GM21786 (cell line): Measurements from ENCODE around the gene ERG.

Source experiments
- ATAC-seq: cut with Tn5 transposase; IDR thresholded peaks from one replicate; pipeline ENCODE4 v1.9.1; 2021; ENCODE audit not compliant: unreplicated experiment

The ERG gene

DNA sequence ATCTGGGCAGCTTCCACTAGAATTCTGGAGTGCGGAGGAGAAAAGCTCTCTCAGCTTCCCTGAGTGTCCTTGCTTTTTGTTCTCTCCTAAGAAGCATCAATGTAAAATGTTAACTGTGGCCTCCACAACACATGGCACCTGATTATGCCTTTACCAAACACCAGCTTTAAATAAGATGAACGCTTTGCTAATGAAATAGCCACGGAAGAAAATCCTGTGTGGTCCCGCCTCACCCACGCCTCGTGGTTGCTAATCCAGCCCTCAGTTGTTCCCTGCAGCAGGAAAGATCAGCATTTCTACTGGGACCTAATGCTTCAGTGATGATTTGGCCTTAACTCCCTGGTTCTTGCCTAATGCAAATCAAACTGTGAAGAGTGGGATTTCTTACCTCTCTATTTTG is 1.8 kb upstream of the ERG start:
- ATAC-seq: no peak

DNA sequence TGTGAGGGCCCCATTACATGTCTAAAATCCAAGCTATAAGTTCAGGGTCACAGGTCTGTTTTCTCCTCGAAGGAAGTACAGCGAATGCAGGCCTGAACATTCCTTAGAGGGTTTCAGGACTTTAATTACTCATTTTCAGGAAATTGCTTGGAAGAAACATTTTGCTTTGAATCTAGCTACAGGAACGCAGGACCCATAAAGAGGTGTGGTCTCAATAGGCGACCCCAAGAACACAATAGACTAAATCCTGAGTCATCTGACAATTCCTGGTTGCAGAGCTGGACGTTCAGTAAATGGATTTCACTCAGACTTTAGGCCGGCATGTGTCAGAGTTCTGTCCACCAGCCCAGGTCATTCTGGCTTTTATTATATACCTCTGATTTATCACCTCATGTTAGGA is 1.0 kb upstream of the ERG start:
- ATAC-seq: no peak

DNA sequence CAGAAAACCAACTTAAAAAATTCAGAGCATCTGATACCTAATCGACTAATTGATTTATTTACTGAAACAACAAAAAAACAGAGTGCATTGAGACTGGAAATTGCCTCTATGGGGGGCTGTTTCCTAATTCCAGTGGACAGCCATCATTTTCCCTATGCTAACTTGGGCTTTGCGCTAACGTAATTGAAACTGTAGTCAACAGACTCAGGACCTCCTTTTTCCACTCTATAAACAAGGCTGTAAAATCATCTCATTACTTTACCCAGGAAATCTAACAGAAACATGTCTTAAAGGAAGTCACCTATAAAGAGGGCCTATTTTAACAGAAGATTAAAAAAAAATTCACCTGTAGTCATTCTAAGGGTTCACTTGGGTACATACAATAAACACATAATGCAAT is 2.1 kb downstream of the ERG start:
- ATAC-seq: no peak

DNA sequence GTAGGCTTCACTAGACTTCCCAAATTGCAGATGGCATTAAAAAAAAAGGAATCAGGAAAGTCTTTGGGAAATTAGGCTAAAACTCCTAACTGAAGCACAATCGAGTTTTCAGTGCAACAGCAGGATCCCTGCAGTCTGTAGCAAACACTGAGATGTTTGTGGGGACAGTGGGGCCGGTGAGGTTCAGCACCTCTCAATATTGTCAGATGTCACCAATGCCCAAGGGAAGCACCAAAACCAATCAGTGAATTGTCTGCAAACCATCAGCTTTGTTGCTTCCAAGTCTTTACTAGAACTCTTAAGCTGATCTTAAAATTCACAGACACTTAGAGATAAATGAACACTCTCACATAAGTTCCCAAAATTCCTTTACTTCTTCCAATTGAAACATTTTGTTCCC is 2.6 kb downstream of the ERG start:
- no peak for ATAC-seq

DNA sequence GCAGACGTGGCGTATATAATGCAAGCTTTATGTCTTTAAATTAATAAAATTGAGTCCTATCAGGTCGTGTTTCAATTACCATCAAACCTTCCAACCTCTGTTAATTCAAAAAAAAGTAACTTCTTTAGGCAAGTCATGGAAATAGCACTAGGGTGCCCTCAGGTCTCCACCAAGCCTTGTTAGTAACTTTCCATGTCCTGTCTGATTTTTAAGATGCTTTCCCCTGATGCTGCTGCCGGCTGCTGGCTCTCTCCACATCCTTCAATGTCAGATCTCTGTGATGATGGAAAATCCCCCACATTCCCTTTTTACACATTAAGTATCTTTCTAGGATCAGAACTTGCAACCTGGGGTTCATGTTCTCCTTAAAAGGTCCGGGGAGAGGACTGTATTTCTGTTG is 3.0 kb downstream of the ERG start:
- ATAC-seq: no peak

DNA sequence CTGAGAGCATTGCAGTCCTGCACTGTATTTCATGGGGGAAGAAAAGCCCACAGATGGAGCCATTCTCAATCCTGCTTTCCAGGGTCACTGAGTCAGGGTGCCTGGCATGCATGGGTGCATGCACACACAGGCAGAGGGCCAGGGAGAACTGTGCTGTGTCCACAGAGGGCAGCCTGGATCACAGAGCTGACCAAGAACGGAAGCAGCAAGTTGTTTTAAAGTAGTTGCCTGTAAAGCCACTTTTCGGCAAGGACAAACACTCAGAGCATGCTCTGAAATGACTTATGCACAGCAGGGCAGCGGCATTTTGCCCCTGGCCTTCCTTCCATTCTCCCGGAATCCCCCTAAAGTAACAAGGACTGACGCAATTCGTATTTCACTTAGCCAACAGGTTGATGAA is 3.6 kb downstream of the ERG start:
- ATAC-seq: no peak

DNA sequence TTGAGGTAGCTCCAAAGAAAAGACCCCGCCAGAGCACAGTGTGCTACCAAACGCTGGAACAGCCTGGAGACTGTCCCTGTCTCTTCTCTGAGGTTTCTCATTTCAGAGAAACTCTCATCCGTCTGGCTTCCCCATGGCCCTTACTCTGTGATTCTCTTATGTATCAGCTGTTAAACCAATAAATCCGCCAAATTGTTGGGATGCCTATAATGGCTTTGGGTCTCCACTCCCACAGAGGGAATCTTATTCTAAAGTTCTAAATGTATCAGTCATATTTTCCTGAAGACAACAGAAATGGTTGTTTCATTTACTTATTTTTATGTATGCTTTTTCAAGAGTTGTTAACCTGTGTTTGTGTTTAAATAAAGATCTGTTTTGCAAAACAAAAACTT is 4.0 kb downstream of the ERG start:
- no peak for ATAC-seq

DNA sequence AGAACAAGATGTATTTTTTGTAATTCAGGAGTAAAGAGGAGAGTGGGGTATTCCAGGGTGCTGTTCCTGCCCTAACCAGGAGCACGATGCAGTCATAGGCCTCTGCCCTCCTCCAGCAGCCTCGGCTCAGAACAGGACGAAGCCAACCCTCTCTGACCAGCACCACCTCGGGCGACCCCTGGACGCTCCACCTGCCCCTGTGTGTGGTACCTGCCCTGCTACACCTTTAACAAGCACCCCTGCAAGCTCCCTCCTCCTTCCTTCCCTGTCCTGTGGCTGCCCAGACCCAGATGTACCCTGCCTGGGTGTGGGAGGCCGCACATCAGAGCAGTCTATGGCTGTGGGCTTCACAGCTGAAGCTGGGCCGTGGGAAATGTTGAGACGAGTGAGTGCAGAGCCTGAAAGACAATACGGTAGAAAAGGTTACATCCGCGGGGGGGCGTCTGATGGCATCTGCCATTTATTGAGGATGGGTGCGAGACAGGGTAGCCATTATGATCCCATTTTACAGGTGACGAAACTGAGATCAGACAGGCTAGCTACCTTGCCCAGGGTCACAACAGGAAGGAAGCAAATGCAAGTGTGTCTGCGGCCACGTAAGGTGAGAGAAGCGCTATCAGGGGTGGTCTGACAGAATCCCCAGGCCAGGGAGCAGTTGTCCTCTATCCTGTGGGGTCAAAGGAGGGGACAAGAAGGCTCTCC is 4.6 kb downstream of the ERG start:
- ATAC-seq: no peak

DNA sequence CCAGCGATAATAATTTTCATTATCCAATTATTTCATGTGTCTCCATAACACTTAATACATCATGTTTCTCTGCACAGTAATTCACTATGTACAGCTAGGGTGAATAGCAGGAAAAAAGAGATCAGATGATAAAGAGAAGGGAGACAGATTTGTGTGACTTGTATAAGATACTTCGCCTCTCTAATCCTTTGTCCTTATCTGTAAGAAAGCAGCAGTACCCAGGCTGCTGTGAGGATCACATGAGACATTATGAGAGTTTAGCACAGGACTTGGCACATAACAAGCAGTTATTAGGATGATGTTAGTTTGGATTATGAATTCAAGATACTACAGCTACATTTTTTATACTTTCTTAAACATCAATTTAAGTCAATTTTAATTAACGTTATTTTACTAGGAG is 6.3 kb downstream of the ERG start:
- no peak for ATAC-seq

DNA sequence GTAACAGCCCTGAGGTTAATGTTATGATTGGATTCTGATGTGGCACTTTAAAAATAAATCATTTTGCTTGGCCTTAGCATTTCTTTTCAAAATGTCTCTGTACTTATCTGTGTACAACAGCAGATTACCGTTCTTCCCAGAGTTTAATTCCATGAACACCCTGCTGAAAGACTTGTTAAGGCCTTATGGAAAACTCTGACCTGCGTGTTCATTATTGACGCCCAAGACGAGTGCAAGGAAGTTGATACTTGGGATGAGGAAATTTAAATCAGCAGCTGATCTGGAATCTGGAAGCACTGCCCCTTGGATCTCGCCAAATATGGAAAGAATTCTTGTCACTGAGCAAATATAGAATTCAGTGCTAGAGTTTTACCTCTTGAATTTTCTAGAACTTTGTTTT is 6.7 kb downstream of the ERG start:
- no peak for ATAC-seq

DNA sequence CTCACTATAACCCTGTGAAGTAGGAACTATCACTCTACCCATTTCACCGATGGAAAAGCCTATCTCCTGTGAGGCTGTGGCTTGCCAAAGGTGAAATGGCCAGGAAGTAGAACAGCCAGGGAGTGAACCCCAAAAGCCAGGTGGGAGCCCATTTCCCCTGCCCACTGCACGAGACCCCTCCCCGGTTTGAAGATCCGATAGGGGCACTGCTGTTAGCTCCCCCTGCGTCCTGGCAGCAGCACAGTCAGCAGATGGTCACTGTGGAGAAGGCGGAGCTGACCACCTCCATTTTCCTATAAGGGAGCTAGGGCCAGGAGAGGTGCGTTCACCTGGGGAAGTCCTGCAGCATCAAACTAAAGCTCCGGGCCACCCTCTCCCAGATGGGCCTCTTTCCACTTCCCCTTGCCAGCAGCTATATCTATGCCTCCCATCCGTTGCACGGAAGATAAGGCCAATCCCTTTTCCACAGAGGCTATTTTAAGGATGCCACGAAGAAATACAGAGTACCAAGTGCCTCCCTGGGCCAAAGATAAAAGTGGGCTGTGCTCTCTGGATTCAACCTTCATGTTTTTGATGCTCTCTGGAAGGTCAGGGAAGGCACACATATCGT is 7.8 kb downstream of the ERG start:
- ATAC-seq: no peak

DNA sequence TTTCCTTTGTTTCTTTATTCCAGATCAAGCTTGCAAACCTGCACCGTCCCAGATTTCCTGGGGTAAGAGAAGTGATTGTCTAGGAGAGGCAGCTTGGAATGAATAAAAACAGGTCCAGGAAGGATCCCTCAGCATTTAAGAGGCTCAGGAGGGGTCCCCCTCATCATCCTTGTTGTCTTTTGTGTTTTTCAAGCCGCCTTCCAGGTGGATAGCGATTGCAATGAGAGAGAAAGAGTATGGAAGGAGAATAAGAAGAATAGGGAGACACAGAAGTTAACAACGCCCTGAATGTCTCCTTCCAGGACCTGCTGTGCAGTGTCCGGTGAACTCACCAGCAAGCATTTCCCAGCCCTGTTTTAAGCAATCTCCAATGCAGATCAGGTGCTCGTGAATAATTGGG is 8.5 kb downstream of the ERG start:
- no peak for ATAC-seq

DNA sequence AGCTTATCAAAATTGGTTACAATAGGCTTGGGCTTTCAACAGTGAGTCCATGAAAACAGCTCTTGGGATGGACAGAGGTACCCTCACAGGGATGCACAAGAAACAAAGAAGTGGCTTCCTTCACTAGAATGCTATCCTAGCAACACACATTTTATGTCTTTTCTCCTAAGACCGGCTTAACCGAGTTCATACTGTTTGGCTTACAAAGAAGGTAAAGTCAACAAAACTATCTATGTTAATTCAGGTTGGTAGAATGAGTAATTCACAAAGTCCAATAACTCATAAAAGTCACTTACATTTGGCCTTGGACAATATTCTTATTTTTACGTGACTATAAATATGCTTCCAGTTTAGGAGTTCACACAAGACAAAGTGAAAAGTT is 9.0 kb downstream of the ERG start:
- no peak for ATAC-seq

DNA sequence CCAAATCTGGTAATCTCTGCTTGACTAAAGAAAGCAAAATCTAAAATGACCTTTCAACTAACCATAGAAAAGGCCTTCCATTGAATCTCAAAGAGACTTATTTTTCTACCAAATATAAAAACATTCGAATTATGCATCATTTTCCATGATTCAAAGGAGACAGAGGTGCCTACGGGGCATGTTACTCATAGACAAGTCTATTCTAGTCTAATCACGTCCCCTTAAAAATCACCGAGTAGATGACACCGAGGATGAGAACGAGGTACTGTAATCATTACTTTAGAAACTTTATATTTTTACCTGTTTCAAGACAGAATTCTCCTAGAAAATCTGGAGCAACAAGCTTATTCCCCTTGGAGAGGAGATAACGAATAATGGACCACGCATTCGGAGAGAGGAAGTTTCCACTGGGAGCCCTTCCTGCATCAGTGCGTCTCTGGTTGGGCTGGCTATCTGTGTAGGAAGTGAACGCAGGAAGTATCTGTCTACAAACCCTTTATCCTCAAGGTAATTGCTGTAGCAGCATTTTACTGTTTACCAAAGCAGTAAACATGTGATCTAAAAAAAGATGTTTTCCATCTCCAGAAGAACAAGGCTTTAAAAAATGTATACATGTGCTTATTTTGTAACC is 9.5 kb downstream of the ERG start:
- no peak for ATAC-seq

DNA sequence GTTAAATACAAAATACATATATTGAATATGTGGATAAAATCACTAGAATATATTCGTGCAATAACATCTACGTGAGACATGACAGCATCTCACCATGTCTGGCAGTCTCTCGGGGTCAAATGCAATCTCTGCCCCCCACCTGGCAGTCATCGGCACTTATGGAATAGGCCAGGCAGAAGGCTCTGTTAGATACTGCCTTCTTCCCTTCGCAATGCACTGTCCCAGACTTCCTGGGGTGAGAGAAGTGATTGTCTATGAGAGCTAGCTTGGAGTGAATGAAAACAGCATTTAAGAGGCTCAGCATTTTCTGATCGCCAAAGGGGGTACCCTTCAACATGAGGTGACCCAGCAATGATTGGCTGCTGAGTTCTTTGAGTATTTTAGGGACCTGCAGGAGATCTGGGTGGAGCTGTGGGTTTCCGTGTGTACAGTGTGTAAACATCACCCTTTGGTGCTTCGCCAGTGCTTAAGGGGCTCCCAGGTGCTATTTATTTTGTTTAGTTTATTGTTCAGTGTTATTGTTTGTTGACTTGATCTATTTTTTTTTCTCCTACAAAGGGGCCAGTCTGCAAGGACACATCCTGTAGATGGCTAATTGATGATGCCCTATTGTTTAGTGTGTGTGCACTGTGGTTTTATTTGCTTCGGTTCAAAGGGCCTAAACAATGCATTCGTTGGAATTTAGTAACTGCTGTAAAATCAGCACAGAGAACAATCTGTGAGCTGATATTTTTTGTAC is 10.2 kb downstream of the ERG start:
- ATAC-seq: no peak

DNA sequence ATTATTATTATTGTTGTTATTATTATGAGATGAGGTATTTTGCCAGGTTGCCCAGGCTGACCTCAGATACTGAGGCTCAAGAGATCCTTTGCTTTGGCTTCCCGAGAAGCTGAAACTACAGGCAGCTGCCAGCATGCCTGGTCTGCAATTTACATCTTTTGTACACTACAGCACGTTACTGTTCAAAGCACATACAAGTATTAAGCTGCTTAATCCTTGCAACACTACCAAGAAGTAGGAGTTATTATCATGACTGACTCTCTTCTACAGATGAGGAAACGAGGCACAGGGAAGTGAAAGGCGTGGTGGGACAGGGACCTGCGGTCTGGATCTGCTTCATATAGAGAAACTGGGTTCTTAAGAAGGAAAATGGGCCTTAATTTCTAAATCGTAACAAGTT is 11.6 kb downstream of the ERG start:
- ATAC-seq: no peak

DNA sequence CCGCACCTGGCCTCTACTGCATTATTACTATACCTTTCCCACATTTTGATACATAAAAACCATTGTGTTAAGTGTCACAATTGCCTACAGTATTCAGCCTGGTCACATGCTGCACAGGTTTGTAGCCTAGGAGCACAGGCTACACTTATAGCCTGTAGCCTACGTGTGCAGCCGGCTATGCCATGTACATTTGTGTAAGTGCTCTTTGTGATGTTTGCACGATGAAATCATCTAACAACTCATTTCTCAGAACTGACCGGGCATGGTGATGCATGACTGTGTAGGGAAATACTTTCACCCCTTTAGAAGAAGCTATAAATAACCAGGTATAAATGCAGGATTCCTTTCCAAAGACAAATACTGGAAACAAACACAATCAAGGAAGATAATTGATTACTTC is 12.1 kb downstream of the ERG start:
- no peak for ATAC-seq

DNA sequence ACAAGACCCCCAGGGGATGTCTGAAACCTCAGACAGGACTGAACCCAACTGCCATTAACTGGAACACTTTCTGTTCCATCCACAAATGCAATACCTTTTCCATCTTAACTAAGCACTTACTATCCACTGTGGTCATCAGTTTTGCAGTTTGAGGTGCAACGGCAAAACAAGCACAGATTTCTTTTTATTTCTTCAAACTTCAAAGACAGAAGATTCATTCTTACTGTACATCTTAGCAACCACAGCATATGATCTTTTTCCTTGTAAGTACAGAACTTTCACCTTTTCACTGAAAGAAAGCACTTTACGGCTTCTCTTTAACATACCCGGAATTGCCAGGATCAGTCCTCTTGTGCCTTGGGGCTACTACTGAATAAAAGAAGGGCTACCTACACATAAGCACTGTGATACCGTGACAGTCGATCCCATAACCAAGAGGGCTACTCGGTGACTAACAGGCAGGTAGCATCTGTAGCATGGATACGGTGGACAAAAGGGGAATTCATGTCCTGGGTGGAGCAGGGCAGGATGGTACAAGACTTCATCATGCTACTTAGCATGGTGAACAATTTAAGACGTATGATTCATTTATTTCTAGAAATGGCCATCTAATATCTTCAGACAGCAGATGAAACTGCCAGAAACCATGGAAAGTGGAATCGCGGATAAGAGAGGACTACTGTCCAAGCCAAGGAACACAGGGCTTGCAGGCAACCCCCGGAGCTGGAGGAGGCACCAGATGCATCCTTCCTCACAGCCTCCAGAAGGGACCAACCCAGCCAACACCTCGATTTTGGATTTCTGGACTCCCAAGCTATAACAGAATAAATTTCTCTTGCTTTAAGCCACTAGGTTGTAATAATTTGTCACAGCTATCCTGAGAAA is 18.4 kb downstream of the ERG start:
- no peak for ATAC-seq

DNA sequence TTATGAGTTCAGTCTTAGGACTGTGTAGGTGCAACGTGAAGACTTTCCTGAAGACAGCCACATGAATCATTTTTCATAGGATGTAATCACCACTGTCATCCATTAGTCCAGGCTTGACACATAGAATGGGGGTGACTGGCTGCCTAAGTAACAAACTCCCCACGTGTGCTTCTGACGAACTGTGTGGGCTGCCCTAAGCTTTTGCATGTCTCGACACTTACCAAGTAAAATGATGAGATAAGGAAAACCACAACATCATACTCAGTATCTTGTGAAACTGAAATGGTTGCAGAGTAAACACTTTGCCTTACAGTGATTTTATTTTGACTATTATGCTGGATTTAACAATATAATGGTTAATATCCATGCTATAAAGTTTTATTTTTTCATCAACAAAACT is 19.5 kb downstream of the ERG start:
- no peak for ATAC-seq

DNA sequence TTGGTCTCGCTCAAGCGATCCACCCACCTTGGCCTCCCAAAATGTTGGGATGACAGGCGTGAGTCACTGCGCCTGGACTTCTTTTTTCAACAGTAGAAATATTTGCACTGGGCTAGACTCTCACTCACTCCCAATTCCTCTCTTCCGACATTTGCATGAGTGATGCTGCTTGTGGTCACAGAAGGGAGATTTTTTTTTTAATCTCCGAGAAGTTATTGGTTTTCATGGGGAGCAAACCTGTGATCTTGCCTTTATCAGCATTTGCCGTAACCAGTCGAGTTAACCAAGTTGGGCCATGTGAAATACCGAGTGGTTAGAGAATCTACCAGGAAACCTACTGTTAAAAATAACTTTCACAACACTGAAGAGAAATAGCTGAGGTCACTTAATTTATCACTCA is 21.1 kb downstream of the ERG start:
- no peak for ATAC-seq

DNA sequence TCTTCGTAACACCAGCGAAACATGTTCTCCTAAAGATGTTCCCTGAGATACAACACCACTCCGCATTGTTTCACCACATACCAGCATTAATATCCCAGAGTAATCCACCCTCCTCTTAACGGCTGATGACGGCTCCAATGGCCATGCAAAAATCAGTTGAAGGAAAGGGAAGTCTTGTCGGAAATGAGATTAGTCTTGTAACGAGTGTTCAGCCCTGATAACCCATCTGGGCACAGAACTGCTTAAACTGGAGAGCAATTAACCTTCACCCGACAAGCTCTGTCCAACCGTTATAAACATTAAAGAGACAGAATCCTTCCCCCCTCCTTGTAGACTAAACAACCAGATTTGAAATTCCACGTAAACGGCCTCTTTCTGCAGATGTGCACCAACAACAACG is 21.9 kb downstream of the ERG start:
- ATAC-seq: no peak
